GM19463 (cell line): ENCODE data around the gene GGT5.
"Not testable (repeated sequence)": the region's sequence is repeated elsewhere in the genome, so short reads cannot be mapped to it uniquely, and the experiment has no call there.

ENCODE experiments used
- ATAC-seq: cut with Tn5 transposase; IDR thresholded peaks from one replicate; pipeline ENCODE4 v1.9.1; 2021; ENCODE audit warnings: mild to moderate bottlenecking, moderate library complexity; ENCODE audit not compliant: unreplicated experiment

Gene GGT5

GRCh38 chr22:24264329-24264896 lies 19.5 kb upstream of the GGT5 start:
- ATAC-seq, result not testable (repeated sequence)

GRCh38 chr22:24263479-24263878 lies 18.6 kb upstream of the GGT5 start:
- not testable (repeated sequence) for ATAC-seq

- ATAC-seq, result not testable (repeated sequence)
Observed at GRCh38 chr22:24262185-24262749, 17.4 kb upstream of the GGT5 start.

GRCh38 chr22:24259459-24259858 lies 14.6 kb upstream of the GGT5 start:
- not testable (repeated sequence) for ATAC-seq

GRCh38 chr22:24256736-24257135 lies 11.9 kb upstream of the GGT5 start:
- not testable (repeated sequence) for ATAC-seq

- not testable (repeated sequence) for ATAC-seq
Observed at GRCh38 chr22:24256136-24256535, 11.3 kb upstream of the GGT5 start.

GRCh38 chr22:24253126-24253525 lies 8.2 kb upstream of the GGT5 start:
- not testable (repeated sequence) for ATAC-seq

GRCh38 chr22:24251286-24251685 lies 6.4 kb upstream of the GGT5 start:
- ATAC-seq, result not testable (repeated sequence)

GRCh38 chr22:24249413-24249812 lies 4.5 kb upstream of the GGT5 start:
- ATAC-seq, result not testable (repeated sequence)

- not testable (repeated sequence) for ATAC-seq
Observed at GRCh38 chr22:24248611-24249010, 3.7 kb upstream of the GGT5 start.

- no peak for ATAC-seq
Observed at GRCh38 chr22:24247564-24248344, 2.9 kb upstream of the GGT5 start.

- ATAC-seq, result no peak
Observed at GRCh38 chr22:24247011-24247507, 2.2 kb upstream of the GGT5 start.

- ATAC-seq, result not testable (repeated sequence)
Observed at GRCh38 chr22:24245584-24246561, 991 bp upstream of the GGT5 start.

- no peak for ATAC-seq
Observed at GRCh38 chr22:24244144-24244787, 616 bp downstream of the GGT5 start.

GRCh38 chr22:24243417-24243816 lies 1.5 kb downstream of the GGT5 start:
- not testable (repeated sequence) for ATAC-seq

GRCh38 chr22:24240985-24241692 lies 3.7 kb downstream of the GGT5 start:
- not testable (repeated sequence) for ATAC-seq

- no peak for ATAC-seq
Observed at GRCh38 chr22:24240381-24240780, 4.5 kb downstream of the GGT5 start.

GRCh38 chr22:24238101-24238694 lies 6.7 kb downstream of the GGT5 start:
- ATAC-seq, result not testable (repeated sequence)

- no peak for ATAC-seq
Observed at GRCh38 chr22:24236656-24237055, 8.2 kb downstream of the GGT5 start.
